Stimulated activated naive CD8-positive, alpha-beta T cell treated with anti-CD3 and anti-CD28 coated beads, Interleukin-15, amount 100 ng/mL, for 72 hours (primary cell): ENCODE measurements around the gene ARHGAP12.

Source experiments
- ATAC-seq: fragments of 150-1000 bp; cut with Tn5 transposase; 2 replicates; pipeline ENCODE4 v1.10.0; 2021; ENCODE audit warnings: mild to moderate bottlenecking, moderate library complexity
- DNase-seq, 2 donors: peaks; one replicate each; pipeline ENCODE4 v3.0.0; 2021 to 2022
- H3K27ac Mint-ChIP-seq, 2 donors: one replicate each; pipeline ENCODE4 v1.8.0; 2022; ENCODE audit warnings: mild to moderate bottlenecking in 2 of 2, mixed read lengths in 2 of 2, moderate library complexity in 2 of 2
- H3K27me3 Mint-ChIP-seq: one replicate; pipeline ENCODE4 v1.8.0; 2022; ENCODE audit warnings: mixed read lengths
- H3K4me1 Mint-ChIP-seq: one replicate; pipeline ENCODE4 v1.8.0; 2022; ENCODE audit warnings: mild to moderate bottlenecking, mixed read lengths
- H3K4me3 Mint-ChIP-seq, 2 donors: one replicate each; pipeline ENCODE4 v1.8.0; 2022; ENCODE audit warnings: mild to moderate bottlenecking in 2 of 2, mixed read lengths in 2 of 2, moderate library complexity in 1 of 2
- H3K9me3 Mint-ChIP-seq, 2 donors: one replicate each; pipeline ENCODE4 v1.8.0; 2022; ENCODE audit warnings: mixed read lengths in 2 of 2

ARHGAP12 gene

DNA sequence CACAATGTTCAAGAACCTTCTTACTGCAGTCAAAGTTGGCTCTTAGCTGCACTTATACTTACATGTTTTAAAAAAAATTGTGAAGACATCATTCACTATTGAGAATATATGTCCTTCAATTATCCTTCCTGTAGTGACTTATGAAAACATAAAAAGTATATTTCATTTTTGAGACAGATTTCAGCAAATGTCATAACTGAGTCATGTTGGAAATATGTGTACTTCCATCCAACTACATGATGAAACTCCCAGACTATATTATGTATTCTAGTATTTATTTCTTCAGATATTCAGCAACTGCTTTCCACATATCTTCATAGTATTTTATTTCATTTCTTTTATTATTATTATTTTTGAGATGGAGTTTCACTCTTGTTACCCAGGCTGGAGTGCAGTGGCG, 160.2 kb downstream of the ARHGAP12 start:
- DNase-seq (no peak), ATAC-seq (no peak)
- Mint-ChIP-seq H3K9me3 (no peaks in the 10 kb centered on the region), H3K4me3 (no peak overlapping the region), H3K4me1 (no peaks in the 10 kb centered on the region), H3K27me3 (no peaks in the 10 kb centered on the region), H3K27ac (no peak overlapping the region)

- Mint-ChIP-seq H3K27me3 (no peaks in the 10 kb centered on the region), H3K9me3 (no peaks in the 10 kb centered on the region), H3K4me3 (no peak overlapping the region), H3K4me1 (peaks cover 10% of the 10 kb centered on the region), H3K27ac (peak overlapping the region in 1 of 2 donors; percentile 42)
- no peak for ATAC-seq
- DNase-seq = no peak
Measured at GRCh38 chr10:31765541-31765940, 163.1 kb downstream of the ARHGAP12 start.

DNA sequence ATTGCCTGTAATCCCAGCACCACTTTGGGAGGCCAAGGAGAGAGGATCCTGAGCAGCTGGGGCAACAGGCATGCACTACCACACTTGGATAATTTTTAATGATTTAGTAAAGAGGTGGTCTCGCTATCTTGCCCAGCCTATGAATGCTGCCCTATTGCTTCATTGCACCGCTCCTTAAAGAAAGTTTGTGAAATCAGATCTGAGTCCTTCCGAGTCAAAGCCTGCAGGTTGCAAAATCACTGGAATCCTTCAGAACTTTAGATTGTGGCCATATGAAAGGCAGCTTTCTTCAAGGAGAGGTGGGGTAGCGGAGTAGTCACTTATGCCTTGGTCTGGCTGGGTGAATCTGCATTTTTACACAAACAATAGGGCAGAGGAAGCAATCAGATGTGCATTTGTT, 166.3 kb downstream of the ARHGAP12 start:
- H3K27me3 Mint-ChIP-seq = no peaks in the 10 kb centered on the region
- no peak for ATAC-seq
- H3K4me1 Mint-ChIP-seq = peaks cover 21% of the 10 kb centered on the region
- no peak for DNase-seq
- no peaks in the 10 kb centered on the region for H3K9me3 Mint-ChIP-seq
- no peak overlapping the region for H3K4me3 Mint-ChIP-seq
- no peak overlapping the region for H3K27ac Mint-ChIP-seq

DNA sequence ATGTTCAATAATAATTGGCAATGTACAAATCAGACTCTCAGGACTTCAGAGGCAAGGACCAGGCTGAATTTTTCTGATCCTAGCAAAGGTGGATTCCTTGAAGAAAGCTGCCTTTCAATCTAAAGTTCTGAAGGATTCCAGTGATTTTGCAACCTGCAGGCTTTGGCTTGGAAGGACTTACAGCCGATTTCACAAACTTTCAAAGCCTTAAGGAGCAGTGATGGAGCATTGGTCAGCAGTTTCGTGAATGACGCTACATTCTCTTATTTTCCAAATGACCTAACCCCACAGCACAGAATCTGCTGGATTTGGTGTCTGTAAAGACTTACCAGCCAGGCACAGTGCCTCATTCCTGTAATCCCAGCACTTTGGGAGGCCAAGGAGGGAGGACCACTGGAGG, 167.5 kb downstream of the ARHGAP12 start:
- Mint-ChIP-seq H3K4me1 (peaks cover 28% of the 10 kb centered on the region), H3K4me3 (peak overlapping the region; percentile 85 to 90), H3K27ac (no peak overlapping the region), H3K27me3 (no peaks in the 10 kb centered on the region), H3K9me3 (no peaks in the 10 kb centered on the region)
- ATAC-seq = no peak
- DNase-seq = no peak

GRCh38 chr10:31760674-31761081, 168.0 kb downstream of the ARHGAP12 start:
- no peak for DNase-seq
- Mint-ChIP-seq H3K4me3 (peak overlapping the region; percentile 85 to 90), H3K9me3 (no peaks in the 10 kb centered on the region), H3K27ac (peak overlapping the region; percentile 84 to 97), H3K4me1 (peaks cover 28% of the 10 kb centered on the region), H3K27me3 (no peaks in the 10 kb centered on the region)
- no peak for ATAC-seq

DNA sequence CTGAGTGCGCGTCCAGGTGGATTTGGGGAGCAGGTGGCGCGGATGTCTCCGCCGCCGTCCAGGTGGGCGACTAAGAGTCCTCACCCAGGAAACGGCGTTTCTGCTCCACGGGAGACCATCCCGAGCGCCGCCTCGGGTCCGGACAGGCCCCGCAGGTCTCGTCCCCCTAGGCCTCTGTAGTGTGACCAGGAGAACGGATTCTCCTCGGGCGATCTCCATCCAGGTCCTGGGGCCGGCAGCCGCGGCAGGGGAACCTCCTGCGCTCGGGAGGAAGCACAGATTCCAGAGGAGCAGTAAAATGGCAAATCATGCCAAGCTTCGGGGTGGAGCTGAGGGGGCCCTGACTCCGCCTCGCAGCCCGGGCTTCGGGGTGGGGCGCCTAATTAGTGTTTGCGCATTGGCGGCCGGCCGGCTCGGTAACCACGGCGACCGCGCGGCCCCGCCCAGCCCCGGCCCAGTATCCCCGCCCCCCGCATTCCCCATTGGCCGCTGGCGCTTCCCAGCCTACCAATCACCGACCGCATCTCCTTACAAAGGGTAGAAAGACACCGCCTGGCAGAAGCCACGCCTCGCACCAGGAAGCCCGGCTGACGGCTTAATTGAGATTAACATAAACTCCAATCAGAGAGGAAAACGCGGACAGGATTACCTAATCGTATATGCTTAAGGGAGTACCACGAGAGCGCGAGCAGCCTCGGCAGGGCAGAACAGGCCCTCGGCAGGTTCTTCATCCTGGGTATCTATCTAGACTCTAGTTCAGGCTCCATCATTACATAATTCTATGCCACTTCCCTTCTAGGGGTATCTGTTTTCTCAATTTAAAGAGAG, 168.6 kb downstream of the ARHGAP12 start:
- ATAC-seq = peak; percentile 93
- DNase-seq = peak; percentile 89 to 94
- Mint-ChIP-seq H3K27me3 (no peaks in the 10 kb centered on the region), H3K9me3 (no peaks in the 10 kb centered on the region), H3K4me1 (peaks cover 28% of the 10 kb centered on the region), H3K27ac (peak overlapping the region; percentile 96 to 97), H3K4me3 (peak overlapping the region; percentile 90 to 95)

- no peaks in the 10 kb centered on the region for H3K27me3 Mint-ChIP-seq
- H3K27ac Mint-ChIP-seq = peak overlapping the region; percentile 96 to 99
- DNase-seq (peak; percentile 43 to 68), ATAC-seq (peak; percentile 31)
- no peaks in the 10 kb centered on the region for H3K9me3 Mint-ChIP-seq
- peaks cover 28% of the 10 kb centered on the region for H3K4me1 Mint-ChIP-seq
- H3K4me3 Mint-ChIP-seq = peak overlapping the region; percentile 90 to 95
Measured at GRCh38 chr10:31759124-31759798, 169.4 kb downstream of the ARHGAP12 start.

DNA sequence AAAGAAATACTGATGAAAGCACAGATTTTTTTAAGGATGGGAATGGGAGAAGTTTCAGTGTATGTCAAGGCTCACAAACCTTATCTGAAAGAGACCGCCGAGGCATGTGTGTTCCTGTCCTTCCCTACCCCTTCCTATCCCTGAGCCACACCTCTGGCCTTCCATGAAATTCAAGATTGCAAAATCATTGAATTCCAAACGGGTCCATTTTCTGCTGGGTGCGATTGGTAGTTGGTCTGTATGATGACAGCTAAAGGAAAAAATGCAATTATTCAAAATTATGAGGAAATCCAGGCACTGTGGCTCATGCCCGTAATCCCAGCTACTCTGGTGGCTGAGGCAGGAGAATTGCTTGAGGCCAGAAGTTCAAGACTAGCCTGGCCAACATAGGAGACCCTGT, 170.1 kb downstream of the ARHGAP12 start:
- Mint-ChIP-seq H3K9me3 (no peaks in the 10 kb centered on the region), H3K4me1 (peaks cover 28% of the 10 kb centered on the region), H3K4me3 (no peak overlapping the region), H3K27me3 (no peaks in the 10 kb centered on the region), H3K27ac (peak overlapping the region in 1 of 2 donors; percentile 12)
- ATAC-seq (no peak), DNase-seq (no peak)

- Mint-ChIP-seq H3K4me3 (no peak overlapping the region), H3K9me3 (no peaks in the 10 kb centered on the region), H3K4me1 (peaks cover 28% of the 10 kb centered on the region), H3K27me3 (no peaks in the 10 kb centered on the region), H3K27ac (peak overlapping the region in 1 of 2 donors; percentile 61)
- ATAC-seq = no peak
- no peak for DNase-seq
Measured at GRCh38 chr10:31757831-31758230, 170.8 kb downstream of the ARHGAP12 start.

DNA sequence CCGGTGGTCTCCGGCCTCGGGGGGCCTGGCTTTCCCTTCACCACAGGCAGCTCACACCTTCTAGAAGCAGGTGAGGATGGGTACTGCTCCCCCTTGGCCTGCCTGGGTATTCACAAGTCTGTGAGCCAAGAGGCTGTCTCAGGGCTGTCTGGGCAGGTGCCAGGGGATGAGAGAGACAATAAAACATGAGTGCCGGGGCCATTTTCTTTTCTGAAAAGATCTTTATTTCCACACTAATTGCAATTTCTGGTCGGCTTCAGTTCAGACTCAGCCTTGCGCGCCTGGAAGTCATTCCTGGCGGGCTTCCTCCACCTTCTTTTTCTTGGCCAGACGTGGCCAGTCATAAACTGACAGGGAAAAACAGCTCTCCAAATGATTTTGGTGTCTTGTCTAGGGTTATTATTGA, 171.2 kb downstream of the ARHGAP12 start:
- ATAC-seq = no peak
- Mint-ChIP-seq H3K27me3 (no peaks in the 10 kb centered on the region), H3K4me3 (no peak overlapping the region), H3K9me3 (no peaks in the 10 kb centered on the region), H3K4me1 (peaks cover 28% of the 10 kb centered on the region), H3K27ac (no peak overlapping the region)
- no peak for DNase-seq

GRCh38 chr10:31756729-31757110, 171.9 kb downstream of the ARHGAP12 start:
- H3K9me3 Mint-ChIP-seq = no peaks in the 10 kb centered on the region
- no peak overlapping the region for H3K4me3 Mint-ChIP-seq
- no peak for DNase-seq
- ATAC-seq = no peak
- no peaks in the 10 kb centered on the region for H3K27me3 Mint-ChIP-seq
- peaks cover 34% of the 10 kb centered on the region for H3K4me1 Mint-ChIP-seq
- H3K27ac Mint-ChIP-seq = no peak overlapping the region

GRCh38 chr10:31756101-31756728, 172.4 kb downstream of the ARHGAP12 start:
- ATAC-seq = no peak
- Mint-ChIP-seq H3K4me3 (no peak overlapping the region), H3K27me3 (no peaks in the 10 kb centered on the region), H3K9me3 (no peaks in the 10 kb centered on the region), H3K27ac (no peak overlapping the region), H3K4me1 (peaks cover 35% of the 10 kb centered on the region)
- no peak for DNase-seq
